ENCODE data around the gene TESK2.

DNA sequence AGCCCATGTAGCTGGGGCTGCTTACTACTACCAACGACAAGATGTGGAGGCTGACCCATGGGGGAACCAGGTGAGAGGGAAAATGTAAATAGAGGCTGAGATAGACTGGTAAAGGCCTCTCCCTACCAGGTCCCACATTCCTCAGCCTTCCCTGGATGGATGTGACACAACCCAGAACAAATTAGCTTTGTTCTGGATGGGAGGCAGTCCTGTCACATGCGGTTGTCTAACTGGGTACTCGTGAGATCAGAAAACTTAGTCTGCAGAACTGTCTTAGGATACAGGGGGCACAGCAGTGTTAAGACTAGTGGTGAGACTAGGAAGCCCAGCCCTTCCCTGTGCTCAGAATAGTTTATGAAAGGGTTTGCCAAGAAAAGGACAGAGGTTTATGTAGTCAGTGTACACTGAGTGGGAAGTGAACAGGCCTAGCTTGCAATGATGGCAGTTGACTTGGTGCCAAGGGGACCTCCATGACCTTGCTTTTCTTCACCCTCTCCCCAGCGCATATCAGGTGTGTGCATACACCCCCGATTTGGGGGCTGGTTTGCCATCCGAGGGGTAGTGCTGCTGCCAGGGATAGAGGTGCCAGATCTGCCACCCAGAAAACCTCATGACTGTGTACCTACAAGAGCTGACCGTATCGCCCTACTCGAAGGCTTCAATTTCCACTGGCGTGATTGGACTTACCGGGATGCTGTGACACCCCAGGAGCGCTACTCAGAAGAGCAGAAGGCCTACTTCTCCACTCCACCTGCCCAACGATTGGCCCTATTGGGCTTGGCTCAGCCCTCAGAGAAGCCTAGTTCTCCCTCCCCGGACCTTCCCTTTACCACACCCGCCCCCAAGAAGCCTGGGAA, 17.6 kb upstream of the TESK2 start:
- TF ChIP-seq, protein P1, sequence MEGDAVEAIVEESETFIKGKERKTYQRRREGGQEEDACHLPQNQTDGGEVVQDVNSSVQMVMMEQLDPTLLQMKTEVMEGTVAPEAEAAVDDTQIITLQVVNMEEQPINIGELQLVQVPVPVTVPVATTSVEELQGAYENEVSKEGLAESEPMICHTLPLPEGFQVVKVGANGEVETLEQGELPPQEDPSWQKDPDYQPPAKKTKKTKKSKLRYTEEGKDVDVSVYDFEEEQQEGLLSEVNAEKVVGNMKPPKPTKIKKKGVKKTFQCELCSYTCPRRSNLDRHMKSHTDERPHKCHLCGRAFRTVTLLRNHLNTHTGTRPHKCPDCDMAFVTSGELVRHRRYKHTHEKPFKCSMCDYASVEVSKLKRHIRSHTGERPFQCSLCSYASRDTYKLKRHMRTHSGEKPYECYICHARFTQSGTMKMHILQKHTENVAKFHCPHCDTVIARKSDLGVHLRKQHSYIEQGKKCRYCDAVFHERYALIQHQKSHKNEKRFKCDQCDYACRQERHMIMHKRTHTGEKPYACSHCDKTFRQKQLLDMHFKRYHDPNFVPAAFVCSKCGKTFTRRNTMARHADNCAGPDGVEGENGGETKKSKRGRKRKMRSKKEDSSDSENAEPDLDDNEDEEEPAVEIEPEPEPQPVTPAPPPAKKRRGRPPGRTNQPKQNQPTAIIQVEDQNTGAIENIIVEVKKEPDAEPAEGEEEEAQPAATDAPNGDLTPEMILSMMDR (IDR thresholded peaks at IDR 0.05): no peak
- TF ChIP-seq POLR2A (IDR thresholded peaks at IDR 0.05) (no peak), POLR2AphosphoS5 (IDR thresholded peaks at IDR 0.05) (no peak)

All from suprapubic skin (tissue), 4 donors.